Dermis blood vessel endothelial cell (primary cell): ENCODE data around the gene SPNS3. TPM values are rescaled to one million over a fixed set of nuclear protein-coding genes. Genes with fewer than 3 reads are reported as not detected.
A peak's percentile ranks its signal among the peaks of the same experiment; 100 is the strongest.

ENCODE experiments used
- DNase-seq: peaks from one replicate; pipeline ENCODE4 v3.0.0; 2010
- total RNA-seq: library from RNA; depleted of rRNA; stranded (reverse); fragments of >200 nt; gene quantifications from 2 replicates; pipeline ENCODE4 v1.2.3, GENCODE V29; 2014

The SPNS3 gene
- total RNA-seq, 1 donor from 2014 or later, result 0.34 TPM

GRCh38 chr17:4490637-4491061 is 56.9 kb downstream of the SPNS3 start:
- DNase-seq, result no peak

GRCh38 chr17:4492721-4493561 is 59.2 kb downstream of the SPNS3 start:
- peak; percentile 74 for DNase-seq

- peak; percentile 49 for DNase-seq
Measured at GRCh38 chr17:4497101-4497824, 63.5 kb downstream of the SPNS3 start.

GRCh38 chr17:4498461-4499397 is 65.0 kb downstream of the SPNS3 start, which contains the start of gene SPNS2:
Gene SPNS2, plus strand, starts transcription at chr17:4498881. Its CDS starts 167 bp downstream, at chr17:4499048.
- DNase-seq, result peak; percentile 83

- peak; percentile 75 for DNase-seq
Measured at GRCh38 chr17:4499431-4500190, 65.9 kb downstream of the SPNS3 start.

GRCh38 chr17:4500191-4500571 is 66.4 kb downstream of the SPNS3 start:
- peak; percentile 50 for DNase-seq

- DNase-seq, result peak; percentile 85
Measured at GRCh38 chr17:4501295-4501949, 67.7 kb downstream of the SPNS3 start.

- DNase-seq, result no peak
Measured at GRCh38 chr17:4502466-4503154, 68.9 kb downstream of the SPNS3 start.

- DNase-seq, result no peak
Measured at GRCh38 chr17:4503283-4504025, 69.7 kb downstream of the SPNS3 start.

GRCh38 chr17:4504188-4504587 is 70.4 kb downstream of the SPNS3 start:
- no peak for DNase-seq

- peak; percentile 60 for DNase-seq
Measured at GRCh38 chr17:4505187-4505586, 71.4 kb downstream of the SPNS3 start.

GRCh38 chr17:4506175-4506813 is 72.6 kb downstream of the SPNS3 start:
- DNase-seq, result no peak

- no peak for DNase-seq
Measured at GRCh38 chr17:4506892-4507291, 73.2 kb downstream of the SPNS3 start.

- DNase-seq, result no peak
Measured at GRCh38 chr17:4507361-4508111, 73.8 kb downstream of the SPNS3 start.

- DNase-seq, result no peak
Measured at GRCh38 chr17:4508207-4508606, 74.5 kb downstream of the SPNS3 start.

- DNase-seq, result no peak
Measured at GRCh38 chr17:4509401-4509800, 75.7 kb downstream of the SPNS3 start.

GRCh38 chr17:4509923-4510617 is 76.3 kb downstream of the SPNS3 start:
- DNase-seq, result peak; percentile 50

GRCh38 chr17:4510618-4510941 is 76.8 kb downstream of the SPNS3 start:
- DNase-seq, result no peak
